SK-N-SH (cell line): ENCODE results near the gene PTPN20. TPM values are rescaled to one million over a fixed set of nuclear protein-coding genes. Genes with fewer than 3 reads are reported as not detected.

Source experiments
- CTCF ChIA-PET: fragments of 300-600, 350-600 bp; formaldehyde crosslinking; extraction: SDS; loops from one replicate; lab custom pipeline; 2021; lab: Yijun Ruan, JAX
- POLR2A ChIA-PET: fragments of 350-600 bp; sonication (Branson Sonifier 250); formaldehyde crosslinking; extraction: SDS; loops from one replicate; lab custom pipeline; 2020; ENCODE audit warnings: antibody characterized with exemption, inconsistent platforms; lab: Yijun Ruan, JAX
- DNase-seq: peaks from one replicate; pipeline ENCODE4 v3.0.0; 2012
- H2AFZ ChIP-seq: fragments of 200-600 bp; sonication (generic); 2 replicates; pipeline ENCODE4 v1.8.1; 2016; ENCODE audit warnings: antibody characterized with exemption, mild to moderate bottlenecking, low read depth
- H3F3A ChIP-seq: fragments of 200-600 bp; sonication (generic); replicated peaks from 2 replicates; pipeline ENCODE3; 2016; ENCODE audit warnings: antibody characterized with exemption, mild to moderate bottlenecking; ENCODE audit not compliant: insufficient read depth
- H3K27ac ChIP-seq, 2 experiments: fragments of 200-500 bp in 1 of 2; fragments of 200-600 bp in 1 of 2; sonication (Bioruptor generic) in 1 of 2; sonication (generic), shearing (Covaris generic) in 1 of 2; 2 replicates each; pipeline versions ENCODE4 v1.5.1 to v1.6.1; 2014 to 2016; ENCODE audit warnings: low read depth in 2 of 2, inconsistent platforms in 1 of 2, low read length in 1 of 2, mild to moderate bottlenecking in 1 of 2, mixed read lengths in 1 of 2
- H3K27me3 ChIP-seq: fragments of 200-600 bp; sonication (generic), shearing (Covaris generic); 2 replicates; pipeline ENCODE4 v1.6.1; 2016; ENCODE audit warnings: mixed run types; ENCODE audit not compliant: insufficient read depth
- H3K36me3 ChIP-seq, 2 experiments: fragments of 200-500 bp in 1 of 2; fragments of 200-600 bp in 1 of 2; sonication (Bioruptor generic) in 1 of 2; sonication (generic) in 1 of 2; replicated peaks in 1 of 2; 2 replicates each; pipeline versions ENCODE3 to v1.5.1; 2014 to 2016; ENCODE audit warnings: low read length in 1 of 2, mild to moderate bottlenecking in 1 of 2; ENCODE audit not compliant: insufficient read depth in 2 of 2, control insufficient read depth in 1 of 2
- H3K4me1 ChIP-seq, 2 experiments: fragments of 200-500 bp in 1 of 2; fragments of 200-600 bp in 1 of 2; sonication (Bioruptor generic) in 1 of 2; sonication (generic), shearing (Covaris generic) in 1 of 2; 2 replicates each; pipeline versions ENCODE4 v1.5.1 to v1.6.1; 2014 to 2016; ENCODE audit warnings: low read depth in 1 of 2, low read length in 1 of 2, mixed run types in 1 of 2; ENCODE audit not compliant: insufficient read depth in 2 of 2, control insufficient read depth in 1 of 2
- H3K4me2 ChIP-seq: fragments of 200-600 bp; sonication (generic), shearing (Covaris generic); 2 replicates; pipeline ENCODE4 v1.6.1; 2017; ENCODE audit warnings: mixed run types
- H3K4me3 ChIP-seq, 2 experiments: fragments of 200-500 bp in 1 of 2; fragments of 200-600 bp in 1 of 2; sonication (Bioruptor generic) in 1 of 2; sonication (generic), shearing (Covaris generic) in 1 of 2; 2 replicates each; pipeline versions ENCODE4 v1.5.1 to v1.8.1; 2014 to 2016; ENCODE audit warnings: low read depth in 2 of 2, inconsistent platforms in 1 of 2, low read length in 1 of 2, mild to moderate bottlenecking in 1 of 2, mixed read lengths in 1 of 2, moderate library complexity in 1 of 2
- H3K79me2 ChIP-seq: fragments of 200-600 bp; sonication (generic); 2 replicates; pipeline ENCODE4 v1.8.1; 2017; ENCODE audit warnings: mild to moderate bottlenecking; ENCODE audit not compliant: insufficient read depth
- H3K9ac ChIP-seq: fragments of 200-600 bp; sonication (generic); 2 replicates; pipeline ENCODE4 v1.6.1; 2017; ENCODE audit warnings: mixed run types
- H3K9me2 ChIP-seq: fragments of 200-600 bp; sonication (generic); 2 replicates; pipeline ENCODE4 v1.6.1; 2017; ENCODE audit warnings: mixed run types
- H3K9me3 ChIP-seq: fragments of 200-600 bp; sonication (generic); 2 replicates; pipeline ENCODE4 v1.6.1; 2017; ENCODE audit warnings: mixed run types, mild to moderate bottlenecking, moderate library complexity
- H4K20me1 ChIP-seq: fragments of 200-600 bp; sonication (generic); 2 replicates; pipeline ENCODE4 v1.6.1; 2017; ENCODE audit warnings: mild to moderate bottlenecking, mixed run types; ENCODE audit not compliant: insufficient read depth
- ELF1 ChIP-seq: IDR thresholded peaks from 2 replicates; pipeline ENCODE4 v1.4.0; 2012
- MXI1 ChIP-seq: IDR thresholded peaks from 2 replicates; pipeline ENCODE4 v1.6.1; 2012; ENCODE audit warnings: mild to moderate bottlenecking, low read depth, low read length, improper control_type of control experiment
- NFIC ChIP-seq: IDR thresholded peaks from 2 replicates; pipeline ENCODE4 v1.4.0; 2012; ENCODE audit warnings: borderline replicate concordance
- PBX3 ChIP-seq: IDR thresholded peaks from 2 replicates; pipeline ENCODE4; 2012
- POLR2AphosphoS5 ChIP-seq: IDR thresholded peaks from 2 replicates; pipeline ENCODE4 v1.6.1; 2012; ENCODE audit warnings: low read depth, low read length
- RAD21 ChIP-seq: IDR thresholded peaks from 2 replicates; pipeline ENCODE4 v1.6.1; 2012; ENCODE audit warnings: mild to moderate bottlenecking, low read length
- RCOR1 ChIP-seq: fragments of 150-350 bp; IDR thresholded peaks from 2 replicates; pipeline ENCODE4 v1.6.1; 2017; ENCODE audit warnings: antibody characterized with exemption, low read length
- SIN3A ChIP-seq: IDR thresholded peaks from 2 replicates; pipeline ENCODE4 v1.6.1; 2012; ENCODE audit warnings: low read depth, mild to moderate bottlenecking, low read length, moderate library complexity, borderline replicate concordance
- ZBTB33 ChIP-seq: IDR thresholded peaks from 2 replicates; pipeline ENCODE4 v1.4.0; 2012; ENCODE audit warnings: low read depth, borderline replicate concordance
- WGBS: methylation state at CpG from one replicate; pipeline ENCODE4 v1.1.6; 2017; ENCODE audit warnings: low lambda C conversion rate; 5-methylcytosine and 5-hydroxymethylcytosine counted together
- polyA plus RNA-seq, 3 experiments: library from polyadenylated mRNA; depleted of rRNA; stranded (reverse); fragments of >200 nt; gene quantifications; 2 replicates each; pipeline ENCODE4 v1.2.3, GENCODE V29; 2012
- TF ChIP-seq, protein P1 (sequence below): IDR thresholded peaks from 2 replicates; pipeline ENCODE4 v1.6.1; 2012; ENCODE audit warnings: mild to moderate bottlenecking, low read depth, low read length, moderate library complexity

The PTPN20 gene
- polyA plus RNA-seq, 1 of the 3 experiments (the other 2 are of a cell fraction) = 0.36 TPM

- Histone ChIP-seq H3K9me3 (no peaks in the 10 kb centered on the region), H3K9me2 (no peaks in the 10 kb centered on the region), H3F3A (no peaks in the 10 kb centered on the region), H2AFZ (no peak overlapping the region), H3K9ac (no peak overlapping the region)
- DNase-seq = no peak
- POLR2A ChIA-PET = no interaction called here
- WGBS = 49% methylated on average over 2 of the region's 8 CpGs
- TF ChIP-seq ZBTB33 (no peak), PBX3 (no peak), NFIC (no peak), POLR2AphosphoS5 (no peak), SIN3A (no peak), RAD21 (no peak), RCOR1 (no peak), ELF1 (no peak), MXI1 (no peak)
- TF ChIP-seq, protein P1, sequence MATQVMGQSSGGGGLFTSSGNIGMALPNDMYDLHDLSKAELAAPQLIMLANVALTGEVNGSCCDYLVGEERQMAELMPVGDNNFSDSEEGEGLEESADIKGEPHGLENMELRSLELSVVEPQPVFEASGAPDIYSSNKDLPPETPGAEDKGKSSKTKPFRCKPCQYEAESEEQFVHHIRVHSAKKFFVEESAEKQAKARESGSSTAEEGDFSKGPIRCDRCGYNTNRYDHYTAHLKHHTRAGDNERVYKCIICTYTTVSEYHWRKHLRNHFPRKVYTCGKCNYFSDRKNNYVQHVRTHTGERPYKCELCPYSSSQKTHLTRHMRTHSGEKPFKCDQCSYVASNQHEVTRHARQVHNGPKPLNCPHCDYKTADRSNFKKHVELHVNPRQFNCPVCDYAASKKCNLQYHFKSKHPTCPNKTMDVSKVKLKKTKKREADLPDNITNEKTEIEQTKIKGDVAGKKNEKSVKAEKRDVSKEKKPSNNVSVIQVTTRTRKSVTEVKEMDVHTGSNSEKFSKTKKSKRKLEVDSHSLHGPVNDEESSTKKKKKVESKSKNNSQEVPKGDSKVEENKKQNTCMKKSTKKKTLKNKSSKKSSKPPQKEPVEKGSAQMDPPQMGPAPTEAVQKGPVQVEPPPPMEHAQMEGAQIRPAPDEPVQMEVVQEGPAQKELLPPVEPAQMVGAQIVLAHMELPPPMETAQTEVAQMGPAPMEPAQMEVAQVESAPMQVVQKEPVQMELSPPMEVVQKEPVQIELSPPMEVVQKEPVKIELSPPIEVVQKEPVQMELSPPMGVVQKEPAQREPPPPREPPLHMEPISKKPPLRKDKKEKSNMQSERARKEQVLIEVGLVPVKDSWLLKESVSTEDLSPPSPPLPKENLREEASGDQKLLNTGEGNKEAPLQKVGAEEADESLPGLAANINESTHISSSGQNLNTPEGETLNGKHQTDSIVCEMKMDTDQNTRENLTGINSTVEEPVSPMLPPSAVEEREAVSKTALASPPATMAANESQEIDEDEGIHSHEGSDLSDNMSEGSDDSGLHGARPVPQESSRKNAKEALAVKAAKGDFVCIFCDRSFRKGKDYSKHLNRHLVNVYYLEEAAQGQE = no peak
- TF ChIP-seq, all 33 proteins: peak for 0
- H3K27ac ChIP-seq = no peak overlapping the region
- H3K4me2 ChIP-seq = no peak overlapping the region
- H3K4me3 ChIP-seq = no peak overlapping the region
- no peaks in the 10 kb centered on the region for H3K36me3 ChIP-seq
- CTCF ChIA-PET = interaction anchor here (1.1 to 16.7 kb wide), 3 partner anchors 18 to 282 kb away, joined by 3 to 337 read pairs (median 68); no protein-coding TSS in a partner anchor
- H3K27me3 ChIP-seq = no peaks in the 10 kb centered on the region
- peaks cover 0 to 64% of the 10 kb centered on the region in 2 experiments; a peak in 1 of 4 replicates for H3K4me1 ChIP-seq
- H4K20me1 ChIP-seq = no peaks in the 10 kb centered on the region
- no peaks in the 10 kb centered on the region for H3K79me2 ChIP-seq
Observed at GRCh38 chr10:47028466-47028865, 117.2 kb downstream of the PTPN20 start.
